Ishikawa (cell line): ENCODE measurements around the gene RCC1.

ENCODE experiments used
- CEBPB ChIP-seq: IDR thresholded peaks from 2 replicates; pipeline ENCODE4 v1.6.1; 2012
- CREB1 ChIP-seq: IDR thresholded peaks from 2 replicates; pipeline ENCODE4 v1.6.1; 2012; ENCODE audit warnings: low read depth
- EGR1 ChIP-seq: IDR thresholded peaks from 2 replicates; pipeline ENCODE4 v1.6.1; 2012
- EP300 ChIP-seq: IDR thresholded peaks from 2 replicates; pipeline ENCODE4 v1.6.1; 2012; ENCODE audit warnings: borderline replicate concordance
- FOXM1 ChIP-seq: IDR thresholded peaks from 2 replicates; pipeline ENCODE4 v1.6.1; 2012; ENCODE audit warnings: low read depth, borderline replicate concordance
- NFIC ChIP-seq: IDR thresholded peaks from 2 replicates; pipeline ENCODE4 v1.6.1; 2012
- RAD21 ChIP-seq: IDR thresholded peaks from 2 replicates; pipeline ENCODE4 v1.6.1; 2012; ENCODE audit warnings: low read depth
- TAF1 ChIP-seq: IDR thresholded peaks from 2 replicates; pipeline ENCODE4 v1.6.1; 2012; ENCODE audit warnings: low read depth, mild to moderate bottlenecking
- TCF12 ChIP-seq: IDR thresholded peaks from 2 replicates; pipeline ENCODE4 v1.6.1; 2012; ENCODE audit warnings: low read depth
- TEAD4 ChIP-seq: IDR thresholded peaks from 2 replicates; pipeline ENCODE4 v1.6.1; 2012
- YY1 ChIP-seq: IDR thresholded peaks from 2 replicates; pipeline ENCODE4 v1.6.1; 2012; ENCODE audit warnings: low read depth
- ZBTB7A ChIP-seq: IDR thresholded peaks from 2 replicates; pipeline ENCODE4 v1.6.1; 2012; ENCODE audit warnings: low read depth
- TF ChIP-seq, protein P1 (sequence below): IDR thresholded peaks from 2 replicates; pipeline ENCODE4 v1.6.1; 2012; ENCODE audit warnings: low read depth, mild to moderate bottlenecking
- TF ChIP-seq, protein P2 (sequence below): IDR thresholded peaks from 2 replicates; pipeline ENCODE4 v1.6.1; 2012
- TF ChIP-seq, protein P3 (sequence below): IDR thresholded peaks from 2 replicates; pipeline ENCODE4 v1.6.1; 2012

Gene RCC1

DNA sequence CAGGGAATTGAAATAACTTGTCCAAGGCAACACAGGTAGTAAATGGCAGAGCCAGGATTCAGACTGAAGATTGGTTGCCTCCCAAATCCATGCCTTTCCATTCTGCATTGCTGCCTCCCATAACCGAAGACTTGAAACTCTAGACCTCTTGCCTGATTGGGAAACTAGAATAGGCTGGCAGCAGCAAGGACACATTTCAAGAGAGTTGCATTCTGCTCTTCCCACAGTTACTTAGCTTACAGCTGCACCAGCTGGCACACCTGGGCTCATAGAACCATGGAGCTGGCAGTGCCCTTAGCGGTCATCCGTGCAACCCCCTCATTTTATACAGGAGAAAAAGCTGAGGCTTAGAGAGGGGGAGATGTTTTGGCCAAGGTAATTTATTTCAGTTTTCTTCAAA lies 55.0 kb downstream of the RCC1 start:
- no peak for TF ChIP-seq RAD21
- TF ChIP-seq, protein P1, sequence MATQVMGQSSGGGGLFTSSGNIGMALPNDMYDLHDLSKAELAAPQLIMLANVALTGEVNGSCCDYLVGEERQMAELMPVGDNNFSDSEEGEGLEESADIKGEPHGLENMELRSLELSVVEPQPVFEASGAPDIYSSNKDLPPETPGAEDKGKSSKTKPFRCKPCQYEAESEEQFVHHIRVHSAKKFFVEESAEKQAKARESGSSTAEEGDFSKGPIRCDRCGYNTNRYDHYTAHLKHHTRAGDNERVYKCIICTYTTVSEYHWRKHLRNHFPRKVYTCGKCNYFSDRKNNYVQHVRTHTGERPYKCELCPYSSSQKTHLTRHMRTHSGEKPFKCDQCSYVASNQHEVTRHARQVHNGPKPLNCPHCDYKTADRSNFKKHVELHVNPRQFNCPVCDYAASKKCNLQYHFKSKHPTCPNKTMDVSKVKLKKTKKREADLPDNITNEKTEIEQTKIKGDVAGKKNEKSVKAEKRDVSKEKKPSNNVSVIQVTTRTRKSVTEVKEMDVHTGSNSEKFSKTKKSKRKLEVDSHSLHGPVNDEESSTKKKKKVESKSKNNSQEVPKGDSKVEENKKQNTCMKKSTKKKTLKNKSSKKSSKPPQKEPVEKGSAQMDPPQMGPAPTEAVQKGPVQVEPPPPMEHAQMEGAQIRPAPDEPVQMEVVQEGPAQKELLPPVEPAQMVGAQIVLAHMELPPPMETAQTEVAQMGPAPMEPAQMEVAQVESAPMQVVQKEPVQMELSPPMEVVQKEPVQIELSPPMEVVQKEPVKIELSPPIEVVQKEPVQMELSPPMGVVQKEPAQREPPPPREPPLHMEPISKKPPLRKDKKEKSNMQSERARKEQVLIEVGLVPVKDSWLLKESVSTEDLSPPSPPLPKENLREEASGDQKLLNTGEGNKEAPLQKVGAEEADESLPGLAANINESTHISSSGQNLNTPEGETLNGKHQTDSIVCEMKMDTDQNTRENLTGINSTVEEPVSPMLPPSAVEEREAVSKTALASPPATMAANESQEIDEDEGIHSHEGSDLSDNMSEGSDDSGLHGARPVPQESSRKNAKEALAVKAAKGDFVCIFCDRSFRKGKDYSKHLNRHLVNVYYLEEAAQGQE: no peak
- no peak for TF ChIP-seq ZBTB7A
- no peak for TF ChIP-seq NFIC
- TF ChIP-seq EP300: no peak
- no peak for TF ChIP-seq CREB1
- TF ChIP-seq, protein P2, sequence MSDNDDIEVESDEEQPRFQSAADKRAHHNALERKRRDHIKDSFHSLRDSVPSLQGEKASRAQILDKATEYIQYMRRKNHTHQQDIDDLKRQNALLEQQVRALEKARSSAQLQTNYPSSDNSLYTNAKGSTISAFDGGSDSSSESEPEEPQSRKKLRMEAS: no peak
- TF ChIP-seq TCF12: no peak
- TF ChIP-seq TAF1: no peak

DNA sequence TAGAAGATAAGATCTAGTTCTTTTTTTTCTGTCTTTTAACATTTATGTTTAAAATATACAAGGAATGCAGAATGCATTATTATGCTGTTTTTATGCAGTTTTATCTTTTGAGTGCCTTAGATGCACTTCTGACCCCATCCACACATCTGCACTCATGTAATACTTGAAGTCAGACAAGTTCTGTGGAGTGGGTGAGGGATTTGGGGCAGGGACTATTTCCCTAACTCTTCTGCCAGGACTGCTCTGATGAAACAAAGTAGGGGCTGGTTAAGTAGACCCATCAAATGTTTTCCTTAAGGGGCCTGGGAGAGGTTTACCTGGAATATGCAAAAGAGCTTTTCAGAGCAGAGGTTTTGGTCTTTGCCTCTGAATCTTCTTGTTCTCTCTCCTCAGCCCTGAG lies 58.5 kb downstream of the RCC1 start:
- TF ChIP-seq, protein P1: no peak
- TF ChIP-seq ZBTB7A (no peak), FOXM1 (no peak), RAD21 (no peak), TEAD4 (no peak), YY1 (no peak), TAF1 (no peak), CREB1 (no peak), NFIC (no peak), EP300 (no peak), EGR1 (no peak), TCF12 (no peak)

DNA sequence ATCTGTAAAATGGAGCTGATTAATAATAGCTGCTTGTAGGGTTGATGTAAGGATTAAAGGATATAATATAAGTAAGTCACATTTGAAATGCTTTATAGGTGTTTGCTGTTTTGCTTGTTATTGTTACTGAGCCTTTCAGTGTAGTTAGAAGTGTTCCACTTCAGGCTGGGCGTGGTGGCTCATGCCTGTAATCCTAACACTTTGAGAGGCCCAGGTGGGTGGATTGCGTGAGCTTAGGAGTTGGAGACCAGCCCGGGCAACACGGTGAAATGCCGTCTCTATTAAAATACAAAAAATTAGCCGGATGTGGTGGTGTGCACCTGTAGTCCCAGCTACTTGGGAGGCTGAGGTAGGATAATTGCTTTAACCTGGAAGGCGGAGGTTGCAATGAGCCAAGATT lies 59.2 kb downstream of the RCC1 start:
- TF ChIP-seq FOXM1: no peak
- no peak for TF ChIP-seq NFIC
- TF ChIP-seq CEBPB: no peak
- TF ChIP-seq, protein P2: no peak
- TF ChIP-seq CREB1: no peak
- TF ChIP-seq YY1: no peak
- TF ChIP-seq, protein P3, sequence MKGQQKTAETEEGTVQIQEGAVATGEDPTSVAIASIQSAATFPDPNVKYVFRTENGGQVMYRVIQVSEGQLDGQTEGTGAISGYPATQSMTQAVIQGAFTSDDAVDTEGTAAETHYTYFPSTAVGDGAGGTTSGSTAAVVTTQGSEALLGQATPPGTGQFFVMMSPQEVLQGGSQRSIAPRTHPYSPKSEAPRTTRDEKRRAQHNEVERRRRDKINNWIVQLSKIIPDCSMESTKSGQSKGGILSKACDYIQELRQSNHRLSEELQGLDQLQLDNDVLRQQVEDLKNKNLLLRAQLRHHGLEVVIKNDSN: no peak
- TF ChIP-seq EGR1: no peak
- no peak for TF ChIP-seq ZBTB7A
- no peak for TF ChIP-seq EP300
- no peak for TF ChIP-seq RAD21
- no peak for TF ChIP-seq TAF1
- no peak for TF ChIP-seq TCF12
- TF ChIP-seq, protein P1: no peak
- no peak for TF ChIP-seq TEAD4

DNA sequence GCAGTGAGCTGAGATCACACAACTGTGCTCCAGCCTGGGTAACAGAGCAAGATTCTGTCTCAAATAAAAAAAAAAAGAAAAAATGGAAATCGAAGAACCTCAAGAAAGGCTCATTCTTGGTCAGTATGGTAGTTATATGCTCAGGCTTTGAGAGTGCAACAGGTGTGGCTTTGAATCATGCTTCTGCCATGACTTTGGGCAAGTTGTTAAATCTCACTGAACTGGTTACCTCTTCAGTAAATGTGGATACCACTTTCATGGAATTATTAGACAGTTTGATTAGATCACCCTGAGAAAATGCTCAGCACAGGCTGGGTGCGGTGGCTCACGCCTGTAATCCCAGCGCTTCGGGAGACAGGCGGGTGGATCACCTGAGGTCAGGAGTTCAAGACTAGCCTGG lies 59.9 kb downstream of the RCC1 start:
- TF ChIP-seq, protein P1: no peak
- no peak for TF ChIP-seq TEAD4
- TF ChIP-seq, protein P3: no peak
- TF ChIP-seq FOXM1: no peak
- no peak for TF ChIP-seq YY1
- no peak for TF ChIP-seq EGR1
- no peak for TF ChIP-seq ZBTB7A
- TF ChIP-seq CEBPB: no peak
- no peak for TF ChIP-seq RAD21
- TF ChIP-seq NFIC: no peak
- TF ChIP-seq TCF12: no peak
- TF ChIP-seq TAF1: no peak
